Smooth muscle cell (in vitro differentiated cells): ENCODE results near the gene APP. TPM values are rescaled to one million over a fixed set of nuclear protein-coding genes. Genes with fewer than 3 reads are reported as not detected.

Source experiments
- DNase-seq: peaks from one replicate; lab custom pipeline; 2025; ENCODE audit not compliant: unreplicated experiment; lab: John Stamatoyannopoulos, UW
- H2AFZ ChIP-seq: fragments of 200-600 bp; sonication (generic); 2 replicates; pipeline ENCODE4 v1.6.0; 2016; ENCODE audit warnings: antibody characterized with exemption, low read depth, mild to moderate bottlenecking
- H3F3A ChIP-seq: fragments of 200-600 bp; sonication (generic); 2 replicates; pipeline ENCODE4 v1.6.0; 2017; ENCODE audit warnings: antibody characterized with exemption, low read depth
- H3K27ac ChIP-seq: fragments of 200-600 bp; sonication (generic); 2 replicates; pipeline ENCODE4 v1.5.1; 2016; ENCODE audit warnings: low read depth, mild to moderate bottlenecking
- H3K27me3 ChIP-seq: fragments of 200-600 bp; sonication (generic); 2 replicates; pipeline ENCODE4 v1.6.1; 2016; ENCODE audit warnings: low read depth, mild to moderate bottlenecking
- H3K36me3 ChIP-seq: fragments of 200-600 bp; sonication (generic); 2 replicates; pipeline ENCODE4 v1.5.1; 2016; ENCODE audit warnings: low read depth
- H3K4me1 ChIP-seq: fragments of 200-600 bp; sonication (generic); 2 replicates; pipeline ENCODE4 v1.5.1; 2016; ENCODE audit warnings: low read depth
- H3K4me2 ChIP-seq: fragments of 200-600 bp; sonication (generic); 2 replicates; pipeline ENCODE4 v1.6.0; 2016; ENCODE audit warnings: mild to moderate bottlenecking
- H3K4me3 ChIP-seq: fragments of 200-600 bp; sonication (generic); 2 replicates; pipeline ENCODE4 v1.5.1; 2016; ENCODE audit warnings: mild to moderate bottlenecking
- H3K79me2 ChIP-seq: fragments of 200-600 bp; sonication (generic); 2 replicates; pipeline ENCODE4 v1.6.0; 2016; ENCODE audit warnings: low read depth, mild to moderate bottlenecking
- H3K9ac ChIP-seq: fragments of 200-600 bp; sonication (generic); 2 replicates; pipeline ENCODE4 v1.6.0; 2016; ENCODE audit warnings: low read depth
- H3K9me3 ChIP-seq: fragments of 200-600 bp; sonication (generic); replicated peaks from 2 replicates; pipeline ENCODE4 v1.5.1; 2016; ENCODE audit warnings: low read depth
- H4K20me1 ChIP-seq: fragments of 200-600 bp; sonication (generic); 2 replicates; pipeline ENCODE4 v1.6.0; 2016; ENCODE audit warnings: low read depth
- WGBS: methylation state at CpG from one replicate; pipeline ENCODE4 v1.1.7; 2016; ENCODE audit warnings: low lambda C conversion rate; 5-methylcytosine and 5-hydroxymethylcytosine counted together
- polyA plus RNA-seq: library from polyadenylated mRNA; unstranded; fragments of >200 nt; fragmentation: Nextera tagmentation; extraction: Ambion mirVana; gene quantifications from 2 replicates; pipeline ENCODE4 v1.2.1, GENCODE V29; 2016
- total RNA-seq: library from RNA; depleted of rRNA; stranded (reverse); fragments of >200 nt; gene quantifications from 2 replicates; pipeline ENCODE4 v1.2.3, GENCODE V29; 2014
- TF ChIP-seq, protein P1 (sequence below): fragments of 200-600 bp; sonication (generic); IDR thresholded peaks from 2 replicates; pipeline ENCODE4 v1.5.1; 2017; ENCODE audit warnings: borderline replicate concordance, mild to moderate bottlenecking, antibody characterized with exemption; ENCODE audit not compliant: insufficient read depth, poor library complexity, severe bottlenecking

Gene APP
- total and polyA plus RNA-seq, 2 experiments from 2014 or later, result 65.3 to 459 TPM

DNA sequence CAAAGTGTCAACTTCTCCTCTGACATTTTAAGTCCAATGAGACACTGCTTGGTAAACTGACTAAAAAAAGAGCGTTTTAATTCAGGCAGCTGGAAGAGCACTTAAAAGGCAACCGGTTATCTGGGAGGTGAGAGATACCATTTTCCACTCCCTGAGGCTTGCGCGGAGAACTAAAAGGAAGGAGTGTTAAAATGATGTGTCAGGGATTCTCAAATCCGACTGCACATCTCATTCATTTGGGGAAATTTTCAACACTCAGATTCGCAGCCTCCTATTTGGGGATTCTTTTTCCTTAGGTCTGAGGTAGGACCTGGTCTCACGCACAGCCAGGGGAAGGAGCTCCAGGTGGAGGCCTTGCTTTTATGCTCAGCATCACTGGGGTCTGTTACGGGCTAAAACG lies 281.9 kb downstream of the APP start:
- Histone ChIP-seq H3K9ac (no peak overlapping the region), H2AFZ (no peak overlapping the region), H3K27ac (no peak overlapping the region), H3K79me2 (peaks cover 3% of the 10 kb centered on the region), H3K27me3 (no peaks in the 10 kb centered on the region), H3K4me1 (no peaks in the 10 kb centered on the region), H3K4me2 (no peak overlapping the region), H3F3A (no peaks in the 10 kb centered on the region), H3K36me3 (peaks cover 20% of the 10 kb centered on the region), H3K9me3 (no peaks in the 10 kb centered on the region), H3K4me3 (no peak overlapping the region), H4K20me1 (no peaks in the 10 kb centered on the region)
- TF ChIP-seq, protein P1, sequence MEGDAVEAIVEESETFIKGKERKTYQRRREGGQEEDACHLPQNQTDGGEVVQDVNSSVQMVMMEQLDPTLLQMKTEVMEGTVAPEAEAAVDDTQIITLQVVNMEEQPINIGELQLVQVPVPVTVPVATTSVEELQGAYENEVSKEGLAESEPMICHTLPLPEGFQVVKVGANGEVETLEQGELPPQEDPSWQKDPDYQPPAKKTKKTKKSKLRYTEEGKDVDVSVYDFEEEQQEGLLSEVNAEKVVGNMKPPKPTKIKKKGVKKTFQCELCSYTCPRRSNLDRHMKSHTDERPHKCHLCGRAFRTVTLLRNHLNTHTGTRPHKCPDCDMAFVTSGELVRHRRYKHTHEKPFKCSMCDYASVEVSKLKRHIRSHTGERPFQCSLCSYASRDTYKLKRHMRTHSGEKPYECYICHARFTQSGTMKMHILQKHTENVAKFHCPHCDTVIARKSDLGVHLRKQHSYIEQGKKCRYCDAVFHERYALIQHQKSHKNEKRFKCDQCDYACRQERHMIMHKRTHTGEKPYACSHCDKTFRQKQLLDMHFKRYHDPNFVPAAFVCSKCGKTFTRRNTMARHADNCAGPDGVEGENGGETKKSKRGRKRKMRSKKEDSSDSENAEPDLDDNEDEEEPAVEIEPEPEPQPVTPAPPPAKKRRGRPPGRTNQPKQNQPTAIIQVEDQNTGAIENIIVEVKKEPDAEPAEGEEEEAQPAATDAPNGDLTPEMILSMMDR, result no peak
- DNase-seq, result no peak
- WGBS, result 97% methylated on average over 9 of the region's 9 CpGs

DNA sequence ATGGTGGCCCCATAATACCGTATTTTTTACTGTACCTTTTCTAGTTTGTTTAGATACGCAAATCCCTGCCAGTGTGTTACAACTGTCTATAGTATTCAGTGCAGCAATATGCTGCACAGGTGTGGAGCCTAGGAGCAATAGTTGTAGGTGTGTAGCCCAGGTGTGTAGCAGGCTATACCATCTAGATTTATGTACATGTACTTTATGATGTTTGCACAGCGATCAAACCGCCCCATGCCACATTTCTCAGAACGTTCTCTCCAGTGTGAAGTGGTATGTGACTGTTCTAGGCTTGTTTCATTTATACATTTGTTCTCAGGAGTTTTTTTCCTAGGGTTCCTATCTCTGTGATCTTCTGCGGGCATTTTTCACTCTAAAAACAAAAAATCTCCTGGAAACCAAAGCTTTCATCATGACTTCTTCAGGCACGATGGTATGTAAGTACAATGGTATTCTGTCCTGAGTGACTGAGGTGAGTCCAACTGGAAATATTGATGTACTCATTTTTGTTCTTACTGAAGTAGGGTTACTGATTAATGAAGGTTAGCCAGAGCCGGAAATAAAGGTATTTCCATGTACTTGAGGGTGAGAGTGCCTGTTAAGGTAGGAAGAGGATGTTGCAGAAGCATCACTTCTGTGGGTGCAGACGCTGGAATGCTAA lies 282.8 kb downstream of the APP start:
- Histone ChIP-seq H3K9ac (no peak overlapping the region), H3K27me3 (no peaks in the 10 kb centered on the region), H3K79me2 (peaks cover 3% of the 10 kb centered on the region), H2AFZ (no peak overlapping the region), H3K36me3 (peaks cover 19% of the 10 kb centered on the region), H4K20me1 (no peaks in the 10 kb centered on the region), H3F3A (no peaks in the 10 kb centered on the region), H3K4me3 (no peak overlapping the region), H3K4me2 (no peak overlapping the region), H3K9me3 (no peaks in the 10 kb centered on the region), H3K4me1 (no peaks in the 10 kb centered on the region), H3K27ac (no peak overlapping the region)
- TF ChIP-seq, protein P1, result no peak
- 95% methylated on average over 9 of the region's 9 CpGs for WGBS
- DNase-seq, result no peak

DNA sequence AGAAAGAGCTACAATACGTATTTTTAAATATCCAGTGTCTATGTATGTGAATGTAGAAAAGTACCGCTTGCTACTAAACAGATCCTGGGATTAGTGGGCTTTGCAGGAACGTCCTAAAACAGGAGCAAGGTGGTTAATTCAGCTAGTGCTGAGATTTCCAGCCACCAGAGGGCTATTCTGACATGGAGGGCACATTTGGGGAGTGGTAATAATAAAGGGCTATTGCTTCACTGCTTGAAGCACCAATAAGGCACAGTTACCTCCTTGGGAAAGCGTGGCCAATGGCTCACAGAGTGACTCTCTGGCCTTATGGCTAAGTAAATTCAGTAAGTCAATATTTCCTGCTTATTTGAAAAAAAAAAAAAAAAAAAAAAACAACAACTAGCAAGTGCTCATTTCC lies 283.4 kb downstream of the APP start:
- no peak for DNase-seq
- TF ChIP-seq, protein P1, result peak; percentile 14
- Histone ChIP-seq H3K9me3 (no peaks in the 10 kb centered on the region), H3K36me3 (peaks cover 19% of the 10 kb centered on the region), H3K4me2 (no peak overlapping the region), H3F3A (no peaks in the 10 kb centered on the region), H3K27me3 (no peaks in the 10 kb centered on the region), H3K4me3 (no peak overlapping the region), H3K27ac (no peak overlapping the region), H3K9ac (no peak overlapping the region), H2AFZ (no peak overlapping the region), H3K4me1 (no peaks in the 10 kb centered on the region), H4K20me1 (no peaks in the 10 kb centered on the region), H3K79me2 (peaks cover 3% of the 10 kb centered on the region)
- 94% methylated on average over 4 of the region's 4 CpGs for WGBS

DNA sequence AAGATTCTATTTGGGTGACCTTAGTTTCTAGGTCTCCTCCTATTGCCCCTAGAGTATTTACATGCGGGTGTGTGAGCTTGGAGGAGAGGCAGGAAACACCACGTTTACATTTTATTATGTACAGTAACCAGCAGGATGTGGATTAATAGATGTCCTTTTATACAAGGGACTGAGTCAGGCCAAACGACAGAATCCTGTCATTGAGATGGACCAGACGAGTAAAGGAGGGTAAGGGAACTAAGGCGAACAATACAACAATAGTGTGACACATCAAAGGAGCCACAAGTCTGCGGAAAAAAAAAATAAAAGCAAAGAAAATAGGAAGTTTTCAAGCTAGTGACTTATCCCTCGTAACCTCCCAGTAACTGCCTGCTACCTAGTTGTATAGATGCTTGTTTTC lies 284.7 kb downstream of the APP start:
- TF ChIP-seq, protein P1, result no peak
- H3K27ac ChIP-seq, result peak overlapping the region; percentile 16
- H3F3A ChIP-seq, result no peaks in the 10 kb centered on the region

More for the DNA sequence above, 284.7 kb downstream of the APP start:
- Histone ChIP-seq H2AFZ (no peak overlapping the region), H4K20me1 (peaks cover 7% of the 10 kb centered on the region), H3K27me3 (no peaks in the 10 kb centered on the region), H3K9ac (no peak overlapping the region), H3K9me3 (no peaks in the 10 kb centered on the region), H3K4me3 (no peak overlapping the region), H3K4me2 (no peak overlapping the region), H3K36me3 (peaks cover 18% of the 10 kb centered on the region), H3K79me2 (peaks cover 3% of the 10 kb centered on the region), H3K4me1 (no peaks in the 10 kb centered on the region)
- no peak for DNase-seq
- 66% methylated on average over 7 of the region's 7 CpGs for WGBS
